H9 (cell line): ENCODE results near the gene FMO5. TPM values are rescaled to one million over a fixed set of nuclear protein-coding genes. Genes with fewer than 3 reads are reported as not detected.

Source experiments
- DNase-seq: peaks from one replicate; pipeline ENCODE4 v3.0.0-alpha.2; 2017
- H2AFZ ChIP-seq: one replicate; pipeline ENCODE4 v1.6.1; 2013; ENCODE audit warnings: mild to moderate bottlenecking, low read length, control low read depth, moderate library complexity
- H2AK5ac ChIP-seq: 2 replicates; pipeline ENCODE4 v1.6.1; 2013; ENCODE audit warnings: low read length, control low read depth, mixed read lengths; ENCODE audit not compliant: insufficient read length
- H2BK120ac ChIP-seq: one replicate; pipeline ENCODE4 v1.6.1; 2013; ENCODE audit warnings: low read depth, mild to moderate bottlenecking, low read length, control low read depth, inconsistent platforms; ENCODE audit not compliant: poor library complexity, severe bottlenecking
- H2BK12ac ChIP-seq: 2 replicates; pipeline ENCODE4 v1.6.1; 2013; ENCODE audit warnings: low read length, control low read depth, mixed read lengths, low read depth; ENCODE audit not compliant: insufficient read length
- H2BK15ac ChIP-seq: 2 replicates; pipeline ENCODE4 v1.6.1; 2013; ENCODE audit warnings: low read depth, low read length, control low read depth
- H2BK20ac ChIP-seq: one replicate; pipeline ENCODE4 v1.6.1; 2013; ENCODE audit warnings: low read depth, mild to moderate bottlenecking, low read length, control low read depth, inconsistent platforms; ENCODE audit not compliant: poor library complexity, severe bottlenecking
- H2BK5ac ChIP-seq: 2 replicates; pipeline ENCODE4 v1.6.1; 2013; ENCODE audit warnings: low read length, control low read depth, mixed read lengths; ENCODE audit not compliant: insufficient read length
- H3K14ac ChIP-seq: 2 replicates; pipeline ENCODE4 v1.6.1; 2013; ENCODE audit warnings: low read length, control low read depth; ENCODE audit not compliant: insufficient read depth
- H3K18ac ChIP-seq: 2 replicates; pipeline ENCODE4 v1.6.1; 2013; ENCODE audit warnings: low read depth, mild to moderate bottlenecking, mixed read lengths, low read length, control low read depth; ENCODE audit not compliant: insufficient read length
- H3K23ac ChIP-seq: 2 replicates; pipeline ENCODE4 v1.6.1; 2013; ENCODE audit warnings: low read length, control low read depth, mixed read lengths, low read depth; ENCODE audit not compliant: insufficient read length
- H3K23me2 ChIP-seq: 2 replicates; pipeline ENCODE4 v1.6.1; 2013; ENCODE audit warnings: low read depth, mild to moderate bottlenecking, mixed read lengths, low read length, control low read depth; ENCODE audit not compliant: insufficient read length, poor library complexity, severe bottlenecking
- H3K27ac ChIP-seq: 2 replicates; pipeline ENCODE4 v1.5.1; 2013; ENCODE audit warnings: low read length, control low read depth, mixed read lengths, low read depth; ENCODE audit not compliant: insufficient read length
- H3K27me3 ChIP-seq: 2 replicates; pipeline ENCODE4 v1.6.1; 2013; ENCODE audit warnings: low read length, control low read depth, inconsistent platforms; ENCODE audit not compliant: insufficient read depth
- H3K4ac ChIP-seq: 2 replicates; pipeline ENCODE4 v1.6.1; 2013; ENCODE audit warnings: low read depth, mild to moderate bottlenecking, control low read depth, inconsistent platforms, low read length, moderate library complexity
- H3K4me1 ChIP-seq: 2 replicates; pipeline ENCODE4 v1.6.1; 2013; ENCODE audit warnings: low read length, control low read depth, inconsistent platforms; ENCODE audit not compliant: insufficient read depth
- H3K4me2 ChIP-seq: 2 replicates; pipeline ENCODE4 v1.6.1; 2013; ENCODE audit warnings: low read length, control low read depth, mixed read lengths; ENCODE audit not compliant: insufficient read length, insufficient read depth
- H3K56ac ChIP-seq: 2 replicates; pipeline ENCODE4 v1.6.1; 2013; ENCODE audit warnings: low read depth, mild to moderate bottlenecking, mixed read lengths, low read length, control low read depth; ENCODE audit not compliant: insufficient read length
- H3K79me1 ChIP-seq: 2 replicates; pipeline ENCODE4 v1.6.1; 2013; ENCODE audit warnings: low read depth, mild to moderate bottlenecking, moderate library complexity, low read length, control low read depth, inconsistent platforms; ENCODE audit not compliant: insufficient read depth, poor library complexity, severe bottlenecking
- H3K79me2 ChIP-seq: 2 replicates; pipeline ENCODE4 v1.6.1; 2013; ENCODE audit warnings: low read length, control low read depth, inconsistent platforms; ENCODE audit not compliant: insufficient read depth
- H3K9ac ChIP-seq: 2 replicates; pipeline ENCODE4 v1.6.1; 2013; ENCODE audit warnings: low read length, control low read depth, mixed read lengths; ENCODE audit not compliant: insufficient read length; ENCODE audit errors: extremely low read depth
- H3K9me3 ChIP-seq: one replicate; pipeline ENCODE4 v1.6.1; 2013; ENCODE audit warnings: low read depth, low read length, inconsistent platforms; ENCODE audit not compliant: control insufficient read depth
- H3T11ph ChIP-seq: one replicate; pipeline ENCODE4 v1.6.1; 2013; ENCODE audit warnings: mild to moderate bottlenecking, low read length, control low read depth, inconsistent platforms
- H4K20me1 ChIP-seq: one replicate; pipeline ENCODE4 v1.6.1; 2013; ENCODE audit not compliant: control insufficient read depth, insufficient read length, insufficient read depth
- H4K5ac ChIP-seq: 2 replicates; pipeline ENCODE4 v1.6.1; 2013; ENCODE audit warnings: low read depth, mild to moderate bottlenecking, mixed read lengths, low read length, control low read depth; ENCODE audit not compliant: insufficient read length
- H4K8ac ChIP-seq: replicated peaks from 2 replicates; pipeline ENCODE4 v1.6.1; 2013; ENCODE audit warnings: low read length, control low read depth, mixed read lengths, low read depth; ENCODE audit not compliant: insufficient read length
- H4K91ac ChIP-seq: 2 replicates; pipeline ENCODE4 v1.6.1; 2013; ENCODE audit warnings: low read depth, mild to moderate bottlenecking, moderate library complexity, mixed read lengths, low read length, control low read depth; ENCODE audit not compliant: insufficient read length
- H3K27ac Mint-ChIP-seq, 3 experiments: 2 replicates in 2 of 3; 3 replicates in 1 of 3; pipeline ENCODE4 v1.8.0; 2020 to 2021; ENCODE audit warnings: mixed read lengths in 3 of 3, mild to moderate bottlenecking in 1 of 3, moderate library complexity in 1 of 3
- H3K27me3 Mint-ChIP-seq: 2 replicates; pipeline ENCODE4 v1.8.0; 2021; ENCODE audit warnings: low read depth, mild to moderate bottlenecking, moderate library complexity, mixed read lengths
- H3K36me3 Mint-ChIP-seq, 3 experiments: 2 replicates in 2 of 3; 3 replicates in 1 of 3; pipeline ENCODE4 v1.8.0; 2020 to 2021; ENCODE audit warnings: low read depth in 3 of 3, mixed read lengths in 3 of 3; ENCODE audit not compliant: insufficient read depth in 1 of 3
- H3K4me1 Mint-ChIP-seq, 2 experiments: 2 replicates each; pipeline ENCODE4 v1.8.0; 2020; ENCODE audit warnings: mixed read lengths in 2 of 2
- H3K4me3 Mint-ChIP-seq, 2 experiments: 2 replicates in 1 of 2; 3 replicates in 1 of 2; pipeline ENCODE4 v1.8.0; 2020 to 2021; ENCODE audit warnings: mild to moderate bottlenecking in 2 of 2, mixed read lengths in 2 of 2, moderate library complexity in 1 of 2
- H3K9me3 Mint-ChIP-seq, 2 experiments: 2 replicates in 1 of 2; 3 replicates in 1 of 2; pipeline ENCODE4 v1.8.0; 2020; ENCODE audit warnings: mild to moderate bottlenecking in 2 of 2, mixed read lengths in 2 of 2, moderate library complexity in 1 of 2
- WGBS: extraction: QIAGEN DNeasy Blood & Tissue Kit; methylation state at CpG from one replicate; pipeline ENCODE4 v1.1.7; 2013; ENCODE audit warnings: missing lambda C conversion rate, low lambda C conversion rate, mixed read lengths; ENCODE audit not compliant: insufficient read length; ENCODE audit errors: extremely low coverage; 5-methylcytosine and 5-hydroxymethylcytosine counted together
- total RNA-seq: library from RNA; stranded (reverse); gene quantifications from 2 replicates; pipeline ENCODE4 v1.2.1, GENCODE V29; 2021
- TF ChIP-seq, protein P1 (sequence below): fragments of 200-600 bp; sonication (generic); conservative IDR thresholded peaks from 3 replicates; pipeline ENCODE4 v1.8.0; 2021; ENCODE audit warnings: antibody characterized with exemption, mild to moderate bottlenecking

The FMO5 gene
- total RNA-seq, 1 experiment from 2014 or later, result 0.61 TPM

GRCh38 chr1:147209825-147210821 lies 15.0 kb downstream of the FMO5 start:
- H2BK5ac ChIP-seq, result no peak overlapping the region
- no peaks in the 10 kb centered on the region for H3K23me2 ChIP-seq
- H3K23ac ChIP-seq, result no peak overlapping the region
- H3K79me1 ChIP-seq, result no peaks in the 10 kb centered on the region
- no peaks in the 10 kb centered on the region for H4K20me1 ChIP-seq
- no peak overlapping the region for H2BK15ac ChIP-seq
- no peak overlapping the region for H2BK12ac ChIP-seq
- no peak overlapping the region for H4K91ac ChIP-seq
- no peak overlapping the region for H3K27ac Mint-ChIP-seq
- H3K9me3 ChIP-seq, result no peaks in the 10 kb centered on the region
- H2AFZ ChIP-seq, result no peak overlapping the region
- DNase-seq, result no peak
- H3K4me2 ChIP-seq, result no peak overlapping the region
- no peak overlapping the region for H3K27ac ChIP-seq
- H3K36me3 Mint-ChIP-seq, result no peaks in the 10 kb centered on the region; a peak in 1 of 7 replicates
- H3K79me2 ChIP-seq, result no peaks in the 10 kb centered on the region
- no peak overlapping the region for H4K8ac ChIP-seq
- H3K9me3 Mint-ChIP-seq, result no peaks in the 10 kb centered on the region
- no peak overlapping the region for H2BK20ac ChIP-seq
- no peak overlapping the region for H3K56ac ChIP-seq
- no peak overlapping the region for H3K18ac ChIP-seq
- H3K4ac ChIP-seq, result no peak overlapping the region
- H3K27me3 ChIP-seq, result no peaks in the 10 kb centered on the region
- no peak overlapping the region for H3T11ph ChIP-seq
- no peak overlapping the region for H2AK5ac ChIP-seq
- TF ChIP-seq, protein P1, sequence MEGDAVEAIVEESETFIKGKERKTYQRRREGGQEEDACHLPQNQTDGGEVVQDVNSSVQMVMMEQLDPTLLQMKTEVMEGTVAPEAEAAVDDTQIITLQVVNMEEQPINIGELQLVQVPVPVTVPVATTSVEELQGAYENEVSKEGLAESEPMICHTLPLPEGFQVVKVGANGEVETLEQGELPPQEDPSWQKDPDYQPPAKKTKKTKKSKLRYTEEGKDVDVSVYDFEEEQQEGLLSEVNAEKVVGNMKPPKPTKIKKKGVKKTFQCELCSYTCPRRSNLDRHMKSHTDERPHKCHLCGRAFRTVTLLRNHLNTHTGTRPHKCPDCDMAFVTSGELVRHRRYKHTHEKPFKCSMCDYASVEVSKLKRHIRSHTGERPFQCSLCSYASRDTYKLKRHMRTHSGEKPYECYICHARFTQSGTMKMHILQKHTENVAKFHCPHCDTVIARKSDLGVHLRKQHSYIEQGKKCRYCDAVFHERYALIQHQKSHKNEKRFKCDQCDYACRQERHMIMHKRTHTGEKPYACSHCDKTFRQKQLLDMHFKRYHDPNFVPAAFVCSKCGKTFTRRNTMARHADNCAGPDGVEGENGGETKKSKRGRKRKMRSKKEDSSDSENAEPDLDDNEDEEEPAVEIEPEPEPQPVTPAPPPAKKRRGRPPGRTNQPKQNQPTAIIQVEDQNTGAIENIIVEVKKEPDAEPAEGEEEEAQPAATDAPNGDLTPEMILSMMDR, result no peak
- no peak overlapping the region for H4K5ac ChIP-seq
- H3K4me3 Mint-ChIP-seq, result no peak overlapping the region
- no peaks in the 10 kb centered on the region; the same call in 1 of the 2 replicates for H3K27me3 Mint-ChIP-seq
- no peaks in the 10 kb centered on the region for H3K4me1 ChIP-seq
- 0 out of 4 replicates have a peak, but pooled peaks cover 0 to under 1% of the 10 kb centered on the region in 2 experiments for H3K4me1 Mint-ChIP-seq
- H3K14ac ChIP-seq, result no peak overlapping the region
- H2BK120ac ChIP-seq, result no peak overlapping the region
- H3K9ac ChIP-seq, result no peak overlapping the region
- no CpG with 5 or more reads among the region's 3 CpGs for WGBS
